NCI-H2196 treated with DMSO at 0.1 percent for 48 hours (cell line): ENCODE data around the gene LONRF3.

ENCODE experiments used
- DNase-seq: peaks from one replicate; lab custom pipeline; 2025; ENCODE audit not compliant: unreplicated experiment; lab: John Stamatoyannopoulos, UW

The LONRF3 gene

DNA sequence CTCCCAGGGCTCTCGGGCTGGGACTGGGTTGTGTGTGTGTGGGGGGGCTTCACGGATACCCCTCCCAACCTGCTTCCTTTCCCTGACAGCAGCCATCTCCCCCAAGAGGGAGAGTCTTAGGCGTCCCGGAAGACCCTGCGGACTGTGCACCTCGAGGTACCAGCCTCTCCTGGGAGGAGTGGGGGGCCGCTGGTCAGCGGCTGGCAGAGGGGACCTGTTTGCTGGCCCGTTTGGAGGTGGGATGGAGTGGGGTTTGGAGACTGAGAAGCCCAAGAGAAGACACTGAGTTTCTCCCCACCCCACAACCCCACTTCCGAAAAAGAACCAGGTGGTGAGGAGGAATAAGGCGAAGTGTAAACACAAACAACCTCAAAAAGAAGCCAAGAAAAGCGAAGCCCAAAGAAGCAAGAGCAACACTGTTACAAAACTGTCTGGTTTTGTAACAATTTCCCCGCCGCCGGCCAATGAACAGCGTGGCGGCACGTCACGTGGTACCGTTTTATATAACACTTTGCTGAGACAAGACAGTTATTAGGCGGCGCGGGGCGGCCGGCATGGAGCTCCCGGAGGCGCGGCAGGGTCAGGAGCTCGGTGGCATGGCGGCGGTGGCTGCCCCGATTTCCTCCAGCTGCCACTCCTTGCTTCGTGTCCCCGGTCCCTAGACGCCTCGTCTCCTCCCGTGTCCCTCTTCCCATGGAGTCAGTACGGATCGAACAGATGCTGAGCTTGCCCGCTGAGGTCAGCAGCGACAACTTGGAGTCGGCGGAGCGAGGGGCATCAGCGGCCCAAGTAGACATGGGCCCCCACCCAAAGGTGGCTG lies at the start of gene LONRF3:
Gene LONRF3, plus strand, starts transcription at position 531 of the 820 bp plus-strand sequence. Its CDS starts 163 bp downstream, at position 694.
- DNase-seq, result no peak

DNA sequence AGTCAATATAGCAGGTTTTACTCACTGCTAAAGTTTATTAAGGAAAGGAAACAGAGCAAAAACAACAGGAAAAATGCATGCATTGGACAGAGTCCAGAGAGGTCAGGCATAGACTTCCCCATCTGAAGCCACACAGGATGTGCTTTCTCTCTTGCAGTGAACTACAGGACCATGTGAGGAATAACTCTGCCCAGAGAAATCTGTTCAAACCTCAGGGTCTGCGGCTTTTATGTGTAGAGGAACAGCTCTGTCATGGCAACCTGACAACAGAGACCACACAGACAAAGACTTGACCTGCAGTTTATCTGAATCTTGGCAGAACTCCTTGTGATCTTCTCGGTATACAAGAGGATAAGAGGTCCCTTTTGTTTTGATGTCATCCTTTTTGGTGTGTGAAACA lies 46.3 kb upstream of the LONRF3 start:
- DNase-seq, result no peak

DNA sequence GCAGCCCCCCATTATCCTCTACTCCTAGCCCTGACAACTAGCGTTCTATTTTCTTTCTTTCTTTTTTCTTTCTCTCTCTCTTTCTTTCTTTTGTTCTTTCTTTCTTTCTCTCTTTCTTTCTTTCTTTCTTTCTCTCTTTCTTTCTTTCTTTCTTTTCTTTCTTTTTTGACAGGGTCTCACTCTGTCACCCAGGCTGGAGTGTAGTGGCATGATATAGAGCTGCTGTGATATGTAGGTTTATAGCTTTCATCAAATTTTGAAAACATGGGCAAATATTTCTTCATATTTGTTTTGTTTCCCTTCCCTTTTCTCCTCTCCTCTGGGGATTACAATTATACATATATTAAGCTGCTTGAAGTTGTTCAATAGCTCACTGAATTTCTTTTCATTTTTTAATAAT lies 39.1 kb upstream of the LONRF3 start:
- DNase-seq, result no peak

DNA sequence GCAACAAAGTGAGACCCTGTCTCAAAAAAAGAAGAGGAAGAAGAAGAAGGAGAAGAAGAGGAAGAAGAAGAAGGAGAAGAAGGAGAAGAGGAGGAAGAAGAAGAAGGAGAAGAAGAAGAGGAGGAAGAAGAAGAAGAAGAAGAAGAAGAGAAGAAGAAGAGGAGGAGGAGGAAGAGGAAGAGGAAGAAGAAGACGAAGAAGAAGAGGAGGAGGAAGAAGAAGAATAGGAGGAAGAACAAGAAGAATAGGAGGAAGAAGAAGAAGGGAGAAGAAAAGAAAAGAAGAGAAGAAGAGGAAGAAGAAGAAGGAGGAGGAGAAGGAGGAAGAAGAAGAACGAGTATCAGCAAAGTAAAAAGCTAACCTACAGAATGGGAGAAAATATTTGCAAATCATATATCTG lies 33.3 kb upstream of the LONRF3 start:
- DNase-seq, result no peak

DNA sequence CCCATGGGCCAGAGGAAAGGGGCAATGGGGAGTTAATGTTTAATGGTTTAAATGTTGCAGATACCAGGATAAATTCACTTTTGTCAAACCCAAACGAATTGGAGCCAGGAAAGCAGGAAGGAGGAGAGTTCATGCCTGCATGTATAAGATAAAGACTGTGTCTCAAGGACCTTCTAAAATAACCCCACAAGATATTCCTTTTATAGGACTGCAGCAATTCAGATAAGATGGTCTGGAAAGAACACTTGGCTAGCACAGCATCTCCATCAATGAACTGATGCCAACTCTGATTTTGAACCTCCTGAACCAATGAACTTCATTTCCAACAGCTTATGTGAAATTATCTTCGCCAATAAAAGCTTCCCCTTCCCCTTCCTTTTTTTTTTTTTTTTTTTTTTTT lies 31.3 kb upstream of the LONRF3 start:
- no peak for DNase-seq

DNA sequence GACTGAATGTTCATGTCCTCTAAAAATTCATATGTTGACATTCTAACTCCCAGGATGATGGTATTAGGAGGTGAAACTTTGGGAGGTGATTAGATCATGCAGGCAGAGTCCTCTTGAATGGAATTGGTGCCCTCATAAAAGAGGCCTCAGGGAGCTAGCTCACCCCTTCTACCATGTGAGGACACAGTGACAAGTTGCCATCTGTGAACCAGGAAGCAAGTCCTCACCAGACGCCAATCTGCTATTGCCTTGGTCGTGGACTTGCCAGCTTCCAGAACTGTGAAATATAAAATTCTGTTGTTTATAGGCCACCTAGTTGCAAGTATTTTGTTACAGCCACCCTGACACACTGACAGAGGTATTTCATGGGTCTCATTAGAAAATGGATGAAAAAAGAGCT lies 28.5 kb upstream of the LONRF3 start:
- no peak for DNase-seq

DNA sequence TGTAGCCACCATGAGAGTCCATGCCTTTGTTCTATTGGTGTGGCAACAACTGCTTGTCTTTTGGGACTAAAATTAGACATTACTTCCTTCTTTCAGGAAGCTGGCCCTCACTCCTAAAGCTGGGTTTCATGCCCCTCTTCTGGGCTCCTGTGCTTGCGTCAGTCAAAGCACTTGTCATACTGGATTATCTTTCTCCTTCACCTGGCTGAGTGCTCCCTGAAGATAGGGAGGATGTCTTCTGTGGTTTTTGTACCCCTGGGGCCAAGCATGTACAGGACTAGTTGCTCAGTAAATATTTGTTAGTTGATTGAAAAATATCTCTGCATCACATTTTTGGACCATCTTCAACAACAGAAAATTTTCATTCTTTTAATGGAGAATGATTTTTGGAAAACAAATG lies 26.1 kb upstream of the LONRF3 start:
- no peak for DNase-seq

DNA sequence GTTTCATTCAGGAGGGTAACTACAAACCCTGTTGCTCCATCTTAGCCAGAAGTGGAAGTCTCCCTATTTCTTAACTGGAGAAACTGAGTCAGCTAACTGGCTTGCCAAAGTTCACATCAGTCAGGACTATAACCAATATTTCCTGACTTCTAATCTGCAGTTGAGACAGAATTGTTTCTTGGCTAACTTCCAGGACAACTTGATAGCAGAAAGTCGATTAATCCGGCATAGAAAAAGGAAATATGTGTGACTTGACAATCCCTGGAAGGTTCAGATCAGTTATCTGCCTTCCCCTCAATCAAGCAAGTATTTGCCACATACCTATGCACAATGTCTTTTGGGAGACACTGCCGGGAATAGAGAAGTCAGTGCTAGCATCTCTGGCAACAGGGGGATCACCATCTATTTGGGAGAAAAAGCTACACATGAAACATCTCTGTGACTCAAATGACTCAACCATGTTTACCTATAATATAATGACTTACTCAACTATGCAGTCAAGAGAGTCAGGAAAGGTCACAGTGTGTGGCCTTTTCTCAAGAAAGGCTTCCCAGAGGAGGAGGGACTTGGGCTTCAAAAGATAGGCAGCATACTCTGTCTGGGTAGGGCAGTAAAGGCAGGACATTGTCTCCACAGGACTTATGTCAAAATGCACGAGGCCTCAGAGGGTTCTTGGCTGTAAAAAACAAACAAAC lies 12.4 kb upstream of the LONRF3 start:
- DNase-seq, result no peak

DNA sequence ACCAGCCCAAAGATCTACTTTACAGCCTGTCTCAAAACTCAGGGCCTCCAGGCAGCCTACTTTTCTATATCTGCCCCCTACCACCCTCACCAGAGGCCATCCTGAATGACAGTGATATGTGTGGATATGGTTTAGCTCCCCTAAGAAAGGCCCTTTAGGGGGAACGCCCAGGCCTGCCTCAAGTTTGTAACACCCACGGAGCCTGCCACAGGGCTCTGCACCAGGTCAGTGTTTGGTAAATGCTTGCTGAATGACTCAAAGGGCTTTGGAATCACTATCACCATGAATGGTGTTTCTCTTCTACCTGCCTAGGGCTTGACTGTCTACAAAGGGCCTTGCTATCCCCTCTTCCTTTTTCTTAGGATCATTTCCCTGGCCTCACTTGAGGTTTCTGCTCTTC lies 11.3 kb upstream of the LONRF3 start:
- DNase-seq, result no peak

DNA sequence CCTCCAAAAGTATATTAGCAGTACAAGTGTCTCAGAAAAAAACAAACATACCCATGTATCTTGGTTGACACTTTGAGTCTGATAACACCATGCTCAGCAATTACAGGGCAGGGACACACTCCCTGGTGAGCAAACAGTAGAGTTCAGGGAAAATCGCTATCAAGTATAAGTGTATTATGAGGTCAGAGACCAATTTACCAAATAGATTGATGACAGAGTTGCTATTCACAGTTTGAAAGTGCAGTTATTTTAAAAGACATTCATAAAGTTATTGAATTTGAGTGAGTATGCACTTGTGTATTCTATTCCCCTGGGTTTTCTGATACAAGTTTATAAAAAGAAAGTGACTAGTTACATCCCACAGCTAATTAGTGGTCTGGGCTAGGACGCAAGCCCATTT lies 10.2 kb upstream of the LONRF3 start:
- no peak for DNase-seq

DNA sequence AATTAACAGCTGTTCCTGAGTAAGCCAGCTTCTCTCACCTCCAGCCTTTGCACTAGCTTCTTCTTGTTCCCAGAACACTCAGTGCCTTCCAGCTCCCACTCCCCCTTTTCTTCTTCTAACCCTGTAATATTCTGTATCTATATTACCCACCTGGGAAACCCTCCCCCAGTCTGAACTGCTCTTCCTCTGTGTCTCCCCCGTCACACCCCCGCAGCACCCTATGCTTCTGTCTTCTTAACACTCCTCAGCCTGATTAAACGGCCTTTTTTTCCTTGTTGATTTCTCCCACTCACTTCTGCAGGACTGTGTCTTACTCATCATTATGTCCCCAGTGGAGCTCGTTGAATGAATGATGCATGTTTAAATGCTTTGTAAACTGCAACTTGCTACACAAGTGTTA lies 9.0 kb upstream of the LONRF3 start:
- no peak for DNase-seq

DNA sequence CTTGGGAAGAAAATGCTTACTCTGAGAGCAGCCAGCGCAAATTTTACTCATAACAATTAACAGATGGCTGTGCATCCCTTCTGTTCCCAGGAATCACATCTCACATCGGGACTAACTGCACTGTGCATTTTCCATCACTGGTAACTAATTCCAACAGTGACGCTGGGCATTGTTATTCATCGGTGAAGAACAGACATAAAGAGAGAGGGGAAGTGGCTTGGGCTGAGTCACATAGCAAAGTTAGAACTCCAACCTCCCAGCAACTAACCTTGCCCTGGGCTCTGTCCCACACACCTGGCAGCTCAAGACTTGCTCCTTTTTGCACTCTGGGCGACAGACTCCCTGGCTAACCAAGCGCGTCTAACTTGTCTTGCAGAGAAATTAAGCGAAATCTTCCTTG lies 6.4 kb upstream of the LONRF3 start:
- DNase-seq, result no peak

DNA sequence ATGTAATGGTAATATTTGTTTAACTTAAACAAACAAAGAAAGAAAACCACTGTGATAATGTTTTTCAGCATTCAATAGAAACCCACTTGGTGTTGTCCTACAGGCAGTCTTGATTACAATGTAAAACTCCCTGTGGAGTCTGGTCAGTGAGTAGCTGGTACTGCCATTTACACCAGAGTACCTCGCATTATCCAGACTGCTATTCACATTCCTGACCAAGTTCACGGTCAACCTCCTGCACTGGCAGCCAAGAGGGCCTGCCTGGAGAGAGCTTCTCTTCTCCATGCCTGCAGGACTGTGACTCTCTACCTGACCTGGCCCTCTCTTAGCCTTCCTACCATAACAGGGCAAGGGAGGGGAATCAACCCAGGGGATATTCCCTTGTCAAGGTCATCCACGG lies 2.9 kb upstream of the LONRF3 start:
- DNase-seq, result no peak

DNA sequence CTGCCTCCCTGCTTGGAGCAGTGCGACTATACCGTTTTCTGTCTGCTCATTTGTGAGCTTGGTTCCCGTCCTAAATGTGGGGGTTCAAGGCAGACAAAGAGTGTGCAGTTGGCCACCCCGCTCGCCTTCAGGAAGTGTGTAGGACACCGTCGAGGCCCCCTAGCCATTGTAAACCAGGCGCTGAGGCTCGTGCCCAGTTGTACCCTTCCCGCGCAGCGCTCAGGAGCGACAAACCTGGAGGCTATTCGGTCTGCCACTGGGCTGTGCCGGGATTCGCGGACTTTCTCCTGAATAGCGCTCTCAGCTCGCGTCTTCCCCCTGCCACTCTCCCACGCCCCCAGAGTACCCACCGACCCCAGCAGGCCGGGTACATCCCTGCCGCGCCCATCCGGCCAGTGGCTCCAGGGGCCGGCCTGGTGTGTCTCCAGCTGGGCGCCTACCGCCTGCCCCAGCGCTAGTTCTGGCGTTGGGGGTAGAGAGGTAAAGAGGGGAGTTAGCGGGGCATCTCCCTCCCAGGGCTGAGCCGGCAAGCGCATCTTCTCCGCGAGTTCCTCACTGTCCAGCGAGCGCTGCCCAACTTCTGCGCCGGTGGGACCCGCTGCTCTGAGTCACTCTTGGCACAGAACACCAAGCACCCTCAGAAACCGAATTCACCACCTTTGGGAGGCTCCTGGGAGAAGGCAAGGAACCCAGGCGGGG lies 880 bp upstream of the LONRF3 start:
- no peak for DNase-seq

DNA sequence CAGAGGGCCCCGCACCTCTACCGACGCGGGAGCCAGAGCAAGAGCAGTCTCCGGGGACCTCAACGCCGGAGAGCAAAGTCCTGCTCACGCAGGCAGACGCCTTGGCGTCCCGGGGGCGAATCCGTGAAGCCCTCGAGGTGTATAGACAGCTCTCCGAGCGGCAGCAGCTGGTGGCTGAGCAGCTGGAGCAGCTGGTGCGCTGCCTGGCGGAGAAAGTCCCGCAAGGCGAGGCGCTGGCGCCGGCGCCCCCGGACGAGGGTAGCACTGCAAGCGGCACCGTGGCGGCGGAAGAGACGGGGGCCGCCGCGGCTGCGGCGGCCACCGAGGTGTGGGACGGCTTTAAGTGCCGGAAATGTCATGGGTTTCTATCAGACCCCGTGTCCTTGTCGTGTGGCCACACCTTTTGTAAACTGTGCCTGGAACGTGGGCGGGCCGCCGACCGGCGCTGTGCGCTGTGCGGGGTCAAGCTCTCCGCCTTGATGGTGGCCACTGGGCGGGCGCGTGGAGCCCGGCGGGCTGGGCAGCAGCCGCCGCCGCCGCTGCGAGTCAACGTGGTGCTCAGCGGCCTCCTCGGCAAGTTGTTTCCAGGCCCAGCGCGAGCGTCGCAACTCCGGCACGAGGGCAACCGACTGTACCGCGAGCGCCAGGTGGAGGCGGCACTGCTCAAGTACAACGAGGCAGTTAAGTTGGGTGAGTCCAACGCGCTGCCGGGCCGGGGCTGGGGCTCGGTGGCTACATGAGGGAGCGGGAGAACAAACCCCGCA lies 672 bp downstream of the LONRF3 start:
- no peak for DNase-seq

DNA sequence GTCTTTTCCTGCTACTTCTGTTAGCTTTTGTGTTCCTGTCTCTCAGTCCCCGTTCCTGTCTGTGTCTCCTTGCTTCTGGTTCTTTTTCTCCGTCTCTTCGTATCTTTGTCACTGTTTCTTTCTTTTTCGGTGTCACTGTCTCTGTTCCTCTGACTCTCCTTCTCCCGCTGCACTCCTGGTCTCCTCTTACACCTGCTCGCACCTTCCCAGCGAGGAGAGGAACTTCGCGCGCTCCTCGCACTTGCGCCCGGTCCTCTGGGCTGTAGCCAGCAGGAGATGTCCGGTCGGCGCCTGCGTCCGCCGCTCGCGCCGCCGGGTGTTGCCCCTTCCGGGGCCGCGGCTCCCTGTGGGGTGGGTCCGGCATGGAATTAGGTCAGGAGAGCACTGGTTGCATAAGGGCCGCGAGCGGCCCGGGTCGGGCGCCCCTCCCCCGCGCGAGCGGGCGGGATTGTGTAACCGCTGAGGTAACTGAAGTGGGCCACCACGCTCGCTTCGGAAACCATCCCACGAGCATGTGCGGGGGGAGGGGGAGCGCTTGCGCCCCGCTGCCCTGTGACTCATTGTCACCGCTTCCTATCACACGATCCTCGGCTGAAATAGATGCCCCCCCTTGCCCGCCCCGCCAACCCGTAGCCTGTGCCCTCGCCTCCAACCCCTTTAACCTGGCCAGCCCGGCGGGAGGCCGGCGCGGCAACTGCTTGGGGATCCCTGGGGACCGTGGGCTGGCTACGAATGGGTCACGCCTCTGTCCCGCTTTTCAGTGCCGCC lies 1.6 kb downstream of the LONRF3 start:
- DNase-seq, result peak; percentile 4

DNA sequence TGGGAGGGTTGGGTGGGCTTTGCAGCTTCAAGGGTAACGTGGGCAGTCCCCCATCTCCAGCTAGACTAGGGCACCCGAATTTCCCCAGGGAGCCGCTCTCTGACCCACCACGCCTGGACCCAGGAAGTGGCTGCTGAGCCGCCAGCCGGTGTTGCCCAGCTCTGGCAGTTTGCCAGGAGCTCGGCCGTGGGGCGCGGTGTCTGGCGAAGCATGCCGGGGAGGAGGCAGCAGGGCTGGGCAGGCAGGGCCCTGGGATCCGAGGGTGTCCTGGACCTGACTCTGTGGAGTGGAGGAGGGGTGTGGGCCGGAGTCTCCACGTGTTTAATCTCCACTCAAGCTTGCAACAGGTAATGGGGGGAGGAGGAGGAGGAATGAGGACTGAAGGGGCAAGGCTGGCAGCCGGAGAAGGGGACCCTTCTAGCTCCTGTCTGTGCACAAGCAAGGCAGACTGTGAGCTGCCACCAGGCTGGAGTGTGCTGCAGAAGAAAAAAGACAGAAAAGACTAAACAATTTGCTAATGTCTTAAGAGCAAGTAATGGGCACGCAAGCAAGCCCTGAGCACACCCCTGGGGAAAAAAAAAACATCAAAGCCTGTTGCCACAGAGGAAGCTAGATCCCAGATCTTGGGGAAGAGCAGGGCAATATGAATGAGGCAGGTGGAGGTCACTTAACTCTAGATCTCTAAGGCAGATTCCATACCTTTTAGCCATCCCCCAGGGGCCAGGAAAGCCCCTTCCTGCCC lies 2.4 kb downstream of the LONRF3 start:
- peak; percentile 18 for DNase-seq

DNA sequence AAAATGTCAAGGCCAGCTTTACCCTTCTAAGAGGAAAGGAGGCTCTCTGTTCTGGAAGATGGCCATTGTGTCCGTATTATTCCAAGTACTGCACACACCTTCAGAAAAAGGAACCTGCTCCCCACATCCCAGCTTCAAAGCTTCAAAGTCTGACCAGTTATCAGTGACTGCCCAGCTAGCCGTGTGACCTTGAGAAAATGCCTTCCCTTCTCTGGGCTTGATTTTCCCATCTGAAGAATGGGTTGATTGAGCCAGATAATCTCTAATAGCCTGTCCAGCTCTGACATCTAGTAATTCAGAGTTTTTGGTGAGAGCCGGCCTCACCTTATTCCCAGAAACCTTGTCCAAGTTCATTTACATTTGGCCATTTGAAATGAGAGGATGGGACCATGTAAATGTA lies 3.0 kb downstream of the LONRF3 start:
- no peak for DNase-seq

DNA sequence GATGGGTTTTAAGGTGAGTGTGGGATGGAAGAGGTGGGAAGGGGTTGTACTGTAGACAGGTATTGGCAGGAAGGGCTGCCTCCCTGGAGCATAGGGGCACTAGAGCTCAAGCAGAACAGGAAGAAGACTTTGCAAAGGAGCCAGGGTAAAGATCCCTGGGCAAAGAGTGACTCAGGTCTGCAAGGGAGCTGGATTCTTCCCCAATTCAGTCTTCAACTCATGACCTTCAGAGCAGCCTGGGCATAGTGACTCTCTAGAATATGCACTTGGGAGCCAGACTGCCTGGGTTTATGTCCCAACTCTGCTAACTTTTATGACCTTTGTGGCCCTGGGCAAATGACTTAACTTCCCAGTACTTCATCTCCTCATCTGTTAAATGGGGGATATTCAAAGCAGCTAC lies 4.0 kb downstream of the LONRF3 start:
- DNase-seq, result no peak

DNA sequence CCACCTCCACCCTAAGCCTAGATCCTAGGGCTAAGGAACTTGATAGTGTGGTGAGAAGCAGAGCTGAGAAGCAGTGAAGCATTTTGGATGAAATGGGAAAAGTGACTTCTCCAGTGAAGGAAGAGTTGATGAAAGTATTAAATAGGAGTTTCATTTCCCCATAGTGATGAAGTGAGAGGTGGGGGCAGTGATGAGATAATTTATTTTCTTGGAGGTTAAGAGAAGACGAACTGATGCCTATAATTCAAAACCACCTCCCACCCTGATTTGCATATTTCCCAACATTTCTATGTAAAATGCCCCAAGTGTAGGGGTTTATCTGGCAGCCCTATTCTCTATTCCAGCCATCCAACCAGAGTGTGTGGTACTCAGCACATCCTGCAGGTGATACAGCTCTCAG lies 6.3 kb downstream of the LONRF3 start:
- no peak for DNase-seq
